Epithelial cell of esophagus (primary cell): ENCODE measurements around the gene TEDDM1.

Experiments used
- DNase-seq: peaks from one replicate; pipeline ENCODE4 v3.0.0; 2010; ENCODE audit warnings: low read depth
- H3K4me3 ChIP-seq: 2 replicates; pipeline ENCODE4 v1.5.1; 2011; ENCODE audit warnings: mild to moderate bottlenecking, low read length, control low read depth
- CTCF ChIP-seq: IDR thresholded peaks from 2 replicates; pipeline ENCODE4 v1.5.1; 2011; ENCODE audit warnings: low read depth, mild to moderate bottlenecking, low read length, control low read depth, inconsistent platforms; ENCODE audit not compliant: insufficient read depth; ENCODE audit errors: missing control alignments

The TEDDM1 gene

DNA sequence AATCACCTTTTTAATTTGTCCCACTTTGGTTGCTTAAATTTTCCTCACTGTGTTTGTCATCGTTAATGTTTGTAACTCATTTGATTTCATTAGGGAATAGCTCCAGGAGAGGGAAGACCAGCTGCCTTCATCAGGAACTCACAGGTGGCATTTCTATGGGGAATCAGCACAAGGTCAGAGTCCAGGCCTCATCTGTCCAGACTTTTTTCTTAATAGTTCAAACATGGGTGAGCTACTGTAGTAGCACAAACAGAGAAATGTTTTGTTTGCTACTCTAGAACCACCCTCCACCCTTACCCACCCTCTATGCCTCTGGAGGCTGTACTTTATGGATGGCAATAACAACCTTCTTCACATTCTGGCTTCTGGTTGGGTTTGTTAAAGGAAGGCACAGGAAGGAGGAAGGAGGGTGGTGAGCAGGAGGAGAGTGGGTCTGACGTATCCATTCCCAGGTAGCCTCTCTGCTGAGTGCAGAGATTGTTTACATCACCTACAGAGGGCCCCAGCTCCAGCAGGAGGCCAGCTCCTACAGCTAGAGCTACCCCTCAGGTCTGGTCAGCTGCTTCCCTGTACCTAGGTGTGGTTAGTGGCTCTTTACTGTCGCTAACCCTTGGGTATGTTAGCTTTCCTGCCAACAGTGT is 8.1 kb upstream of the TEDDM1 start:
- H3K4me3 ChIP-seq, result no peak overlapping the region
- no peak for DNase-seq
- no peak for TF ChIP-seq CTCF

DNA sequence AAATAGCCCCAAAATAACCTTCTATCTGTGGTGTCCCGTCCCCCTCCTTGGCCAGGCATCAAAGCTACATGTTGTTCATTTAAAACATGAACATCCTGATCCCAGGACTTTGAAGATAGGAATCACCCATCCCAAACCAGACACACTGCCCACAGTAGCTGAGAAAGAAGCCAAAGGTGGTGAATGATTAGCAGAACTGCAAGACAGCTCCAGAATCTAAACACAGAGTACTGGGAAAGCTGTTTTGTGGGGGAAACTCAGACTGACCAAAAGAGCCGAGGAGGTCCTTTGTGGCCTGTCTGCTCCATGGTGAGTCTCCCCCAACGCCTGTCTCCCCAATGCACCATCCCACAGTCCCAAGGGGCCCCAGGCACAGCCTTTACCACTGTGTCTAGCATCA is 7.3 kb upstream of the TEDDM1 start:
- no peak overlapping the region for H3K4me3 ChIP-seq
- TF ChIP-seq CTCF, result no peak
- DNase-seq, result no peak

GRCh38 chr1:182406012-182406411 is 5.5 kb upstream of the TEDDM1 start:
- TF ChIP-seq CTCF, result no peak
- no peak overlapping the region for H3K4me3 ChIP-seq
- DNase-seq, result peak; percentile 67

DNA sequence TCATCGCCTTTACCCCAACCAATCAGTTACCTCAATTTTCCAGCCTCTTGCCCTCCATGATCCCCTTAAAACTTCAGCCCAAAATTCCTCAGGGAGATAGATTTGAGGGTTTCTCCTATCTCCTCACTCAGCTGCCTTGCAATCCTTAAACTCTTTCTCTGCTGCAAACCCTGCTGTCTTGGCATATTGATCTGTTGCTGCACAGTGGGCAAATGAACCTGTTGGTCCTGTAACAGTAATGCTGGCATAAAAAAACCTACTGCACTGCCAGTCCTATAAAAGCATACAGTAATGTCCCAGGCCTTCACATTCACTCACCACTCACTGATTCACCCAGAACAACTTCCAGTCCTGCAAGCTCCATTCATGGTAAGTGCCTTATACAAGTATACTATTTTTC is 5.1 kb upstream of the TEDDM1 start:
- peak; percentile 30 for DNase-seq
- no peak overlapping the region for H3K4me3 ChIP-seq
- TF ChIP-seq CTCF, result no peak

- no peak overlapping the region for H3K4me3 ChIP-seq
- DNase-seq, result no peak
- no peak for TF ChIP-seq CTCF
Observed at GRCh38 chr1:182404781-182405180, 4.3 kb upstream of the TEDDM1 start.

DNA sequence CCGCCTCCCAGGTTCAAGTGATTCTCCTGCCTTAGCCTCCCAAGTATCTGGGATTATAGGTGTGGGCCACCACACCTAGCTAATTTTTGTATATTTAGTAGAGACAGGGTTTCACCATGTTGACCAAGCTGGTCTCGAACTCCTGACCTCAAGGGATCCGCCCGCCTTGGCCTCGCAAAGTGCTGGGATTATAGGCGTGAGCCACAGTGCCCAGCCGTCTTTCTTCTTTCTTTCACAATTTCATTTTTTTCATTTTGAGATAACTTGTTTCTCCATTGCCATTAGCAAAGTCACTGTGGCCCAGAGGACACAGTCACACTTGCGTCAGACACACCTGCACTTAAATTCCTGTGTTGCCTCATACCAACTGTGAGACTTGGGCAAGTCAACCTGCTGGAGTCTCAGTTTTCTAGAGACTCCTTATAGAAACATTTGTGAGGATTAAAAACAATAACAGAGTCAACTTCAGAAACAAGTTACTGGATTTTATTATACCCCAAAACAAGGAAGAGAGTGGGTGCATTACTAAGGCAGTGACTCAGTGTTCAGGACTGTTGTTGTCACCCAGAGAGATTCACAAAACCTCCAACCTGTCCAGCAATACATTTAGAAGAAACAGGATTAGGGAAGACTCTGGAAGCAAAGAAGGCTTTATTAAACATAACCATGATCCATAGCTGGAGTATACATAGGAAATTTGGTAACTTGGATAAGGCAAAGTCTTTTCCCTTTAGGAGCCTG is 2.6 kb downstream of the TEDDM1 start:
- TF ChIP-seq CTCF, result no peak
- DNase-seq, result peak; percentile 87
- H3K4me3 ChIP-seq, result no peak overlapping the region

GRCh38 chr1:182395906-182396305 is 4.6 kb downstream of the TEDDM1 start:
- DNase-seq, result no peak
- H3K4me3 ChIP-seq, result no peak overlapping the region
- no peak for TF ChIP-seq CTCF
